OCI-LY3 (cell line): Measurements from ENCODE around the gene CACNG7.

Experiments used
- H2AFZ ChIP-seq: fragments of 200-600, 300-600 bp; shearing (Covaris generic); 2 replicates; pipeline ENCODE4 v1.6.0; 2014; ENCODE audit warnings: antibody characterized with exemption, low read depth, low read length
- H3K27ac ChIP-seq: fragments of 200-600, 300-600 bp; sonication (generic); 2 replicates; pipeline ENCODE4 v1.5.1; 2014; ENCODE audit warnings: mild to moderate bottlenecking, low read length, moderate library complexity, mixed read lengths
- H3K27me3 ChIP-seq: fragments of 200-600, 300-600 bp; sonication (generic); 2 replicates; pipeline ENCODE4 v1.6.1; 2014; ENCODE audit warnings: low read depth, low read length, mixed read lengths
- H3K36me3 ChIP-seq: fragments of 200-600, 300-600 bp; sonication (generic); replicated peaks from 2 replicates; pipeline ENCODE3; 2014; ENCODE audit warnings: low read depth, low read length, mixed read lengths
- H3K4me1 ChIP-seq: fragments of 300-600, 200-600 bp; sonication (generic); 2 replicates; pipeline ENCODE4 v1.6.1; 2014; ENCODE audit warnings: low read length, mixed read lengths
- H3K4me2 ChIP-seq: fragments of 200-600, 300-600 bp; sonication (generic); 2 replicates; pipeline ENCODE4 v1.6.1; 2014; ENCODE audit warnings: low read length, mixed read lengths
- H3K4me3 ChIP-seq: fragments of 300-600, 200-600 bp; sonication (generic); 2 replicates; pipeline ENCODE4 v1.5.1; 2014; ENCODE audit warnings: antibody characterized with exemption, mild to moderate bottlenecking, low read length, moderate library complexity
- H3K79me2 ChIP-seq: fragments of 300-600, 200-600 bp; shearing (Covaris generic); 2 replicates; pipeline ENCODE4 v1.6.1; 2014; ENCODE audit warnings: mild to moderate bottlenecking, low read length, mixed read lengths
- H3K9ac ChIP-seq: fragments of 300-600, 200-600 bp; shearing (Covaris generic); 2 replicates; pipeline ENCODE4 v1.6.0; 2014; ENCODE audit warnings: mild to moderate bottlenecking, low read length, moderate library complexity
- H3K9me3 ChIP-seq: fragments of 200-600, 300-600 bp; shearing (Covaris generic); 2 replicates; pipeline ENCODE4 v1.6.1; 2014; ENCODE audit warnings: low read length, mixed read lengths; ENCODE audit not compliant: insufficient read depth
- H4K20me1 ChIP-seq: fragments of 200-600, 300-600 bp; sonication (generic); 2 replicates; pipeline ENCODE4 v1.6.1; 2016; ENCODE audit warnings: low read length, mixed read lengths; ENCODE audit not compliant: insufficient read depth
- EZH2phosphoT487 ChIP-seq: fragments of 200-600 bp; shearing (Covaris generic); IDR thresholded peaks from 2 replicates; pipeline ENCODE4 v1.6.1; 2018; ENCODE audit warnings: antibody characterized with exemption, mixed run types, low read depth
- TF ChIP-seq, protein P1 (sequence below): fragments of 200-600, 300-600 bp; sonication (generic); IDR thresholded peaks from 2 replicates; pipeline ENCODE4 v1.5.1; 2014; ENCODE audit warnings: antibody characterized with exemption, low read length, low read depth

CACNG7 gene

GRCh38 chr19:53977429-53977990 lies 68.4 kb downstream of the CACNG7 start:
- Histone ChIP-seq H3K27me3 (no peaks in the 10 kb centered on the region), H3K4me3 (0 out of 2 replicates have a peak overlapping the region, but pooled peaks have one; percentile 12), H3K9ac (no peak overlapping the region), H4K20me1 (no peaks in the 10 kb centered on the region), H3K79me2 (no peaks in the 10 kb centered on the region), H2AFZ (peak overlapping the region; percentile 96), H3K9me3 (0 out of 2 replicates have a peak, but pooled peaks cover 7% of the 10 kb centered on the region), H3K4me2 (0 out of 2 replicates have a peak overlapping the region, but pooled peaks have one; percentile 14), H3K36me3 (no peaks in the 10 kb centered on the region), H3K4me1 (no peaks in the 10 kb centered on the region), H3K27ac (no peak overlapping the region)
- TF ChIP-seq, protein P1, sequence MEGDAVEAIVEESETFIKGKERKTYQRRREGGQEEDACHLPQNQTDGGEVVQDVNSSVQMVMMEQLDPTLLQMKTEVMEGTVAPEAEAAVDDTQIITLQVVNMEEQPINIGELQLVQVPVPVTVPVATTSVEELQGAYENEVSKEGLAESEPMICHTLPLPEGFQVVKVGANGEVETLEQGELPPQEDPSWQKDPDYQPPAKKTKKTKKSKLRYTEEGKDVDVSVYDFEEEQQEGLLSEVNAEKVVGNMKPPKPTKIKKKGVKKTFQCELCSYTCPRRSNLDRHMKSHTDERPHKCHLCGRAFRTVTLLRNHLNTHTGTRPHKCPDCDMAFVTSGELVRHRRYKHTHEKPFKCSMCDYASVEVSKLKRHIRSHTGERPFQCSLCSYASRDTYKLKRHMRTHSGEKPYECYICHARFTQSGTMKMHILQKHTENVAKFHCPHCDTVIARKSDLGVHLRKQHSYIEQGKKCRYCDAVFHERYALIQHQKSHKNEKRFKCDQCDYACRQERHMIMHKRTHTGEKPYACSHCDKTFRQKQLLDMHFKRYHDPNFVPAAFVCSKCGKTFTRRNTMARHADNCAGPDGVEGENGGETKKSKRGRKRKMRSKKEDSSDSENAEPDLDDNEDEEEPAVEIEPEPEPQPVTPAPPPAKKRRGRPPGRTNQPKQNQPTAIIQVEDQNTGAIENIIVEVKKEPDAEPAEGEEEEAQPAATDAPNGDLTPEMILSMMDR, result no peak
- no peak for TF ChIP-seq EZH2phosphoT487

DNA sequence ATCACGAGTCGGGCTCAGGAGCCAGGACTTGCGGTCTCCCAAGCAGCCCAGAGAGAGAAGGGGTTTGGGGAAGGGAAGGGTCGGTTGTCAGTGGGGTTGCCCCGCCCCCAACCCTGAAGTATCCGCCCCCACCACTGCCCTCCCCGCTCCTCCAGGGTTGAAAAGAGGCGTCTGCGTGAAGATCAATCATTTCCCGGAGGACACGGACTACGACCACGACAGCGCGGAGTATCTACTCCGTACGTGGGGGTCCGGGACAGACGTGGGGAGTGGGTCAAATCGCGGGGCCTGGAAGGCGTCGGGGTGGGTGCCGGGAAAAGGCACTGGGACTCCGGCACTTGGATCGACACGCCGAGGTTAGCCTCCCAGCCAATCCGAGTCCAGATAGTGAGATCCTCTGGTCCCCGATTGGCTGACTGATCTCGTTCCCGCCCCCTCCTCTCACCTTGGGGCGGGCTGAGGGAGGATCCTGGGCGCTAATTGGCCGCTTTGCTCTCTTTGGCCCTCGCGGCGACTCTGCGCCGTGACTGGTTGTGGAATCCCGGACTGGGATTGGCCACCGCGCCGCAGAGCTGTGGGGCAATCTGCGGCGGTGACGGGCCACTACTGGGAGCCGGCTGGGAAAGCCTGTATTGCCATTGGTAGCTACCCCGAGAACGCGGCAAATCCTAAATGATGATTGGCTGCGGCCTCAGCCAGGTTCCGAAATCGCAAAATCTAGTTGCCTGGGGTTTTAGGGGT lies 69.1 kb downstream of the CACNG7 start:
- no peaks in the 10 kb centered on the region for H3K79me2 ChIP-seq
- no peaks in the 10 kb centered on the region for H4K20me1 ChIP-seq
- H3K4me2 ChIP-seq, result 0 out of 2 replicates have a peak overlapping the region, but pooled peaks have one; percentile 14
- H3K4me3 ChIP-seq, result no peak overlapping the region
- no peaks in the 10 kb centered on the region for H3K27me3 ChIP-seq
- H2AFZ ChIP-seq, result peak overlapping the region; percentile 96
- TF ChIP-seq, protein P1, result no peak
- TF ChIP-seq EZH2phosphoT487, result no peak
- H3K27ac ChIP-seq, result no peak overlapping the region
- 0 out of 2 replicates have a peak, but pooled peaks cover 7% of the 10 kb centered on the region for H3K9me3 ChIP-seq
- no peaks in the 10 kb centered on the region for H3K4me1 ChIP-seq
- no peak overlapping the region for H3K9ac ChIP-seq
- H3K36me3 ChIP-seq, result no peaks in the 10 kb centered on the region

GRCh38 chr19:53978975-53979801 lies 70.1 kb downstream of the CACNG7 start:
- H3K9me3 ChIP-seq, result 0 out of 2 replicates have a peak, but pooled peaks cover 7% of the 10 kb centered on the region
- no peak overlapping the region for H3K4me2 ChIP-seq
- no peak overlapping the region for H3K4me3 ChIP-seq
- no peak overlapping the region for H3K27ac ChIP-seq
- H2AFZ ChIP-seq, result no peak overlapping the region
- H3K4me1 ChIP-seq, result no peaks in the 10 kb centered on the region
- H3K79me2 ChIP-seq, result no peaks in the 10 kb centered on the region
- no peak overlapping the region for H3K9ac ChIP-seq
- no peaks in the 10 kb centered on the region for H4K20me1 ChIP-seq
- H3K27me3 ChIP-seq, result no peaks in the 10 kb centered on the region
- TF ChIP-seq, protein P1, result no peak
- no peak for TF ChIP-seq EZH2phosphoT487
- no peaks in the 10 kb centered on the region for H3K36me3 ChIP-seq
